GM12878 (cell line): ENCODE data around the gene CLIP2. TPM values are rescaled to one million over a fixed set of nuclear protein-coding genes. Genes with fewer than 3 reads are reported as not detected.
"Not testable (repeated sequence)": the region's sequence is repeated elsewhere in the genome, so short reads cannot be mapped to it uniquely, and the experiment has no call there.

Experiments
- ATAC-seq: fragments of 200-7000 bp; cut with Tn5 transposase; 3 replicates; pipeline ENCODE4 v1.9.1; 2020; ENCODE audit warnings: mild to moderate bottlenecking, moderate library complexity
- BruUV-seq: library from RNA; stranded (reverse); fragments of 400-500 nt; replicated peaks from 2 replicates; lab custom pipeline; 2021; lab: Mats Ljungman, UMichigan
- CTCF ChIA-PET: fragments of 300-600 bp; sonication (Branson Sonifier 250); formaldehyde crosslinking; extraction: SDS; loops from one replicate; lab custom pipeline; 2021; ENCODE audit warnings: inconsistent platforms; lab: Yijun Ruan, JAX
- POLR2A ChIA-PET: fragments of 350-600 bp; formaldehyde crosslinking; extraction: SDS; loops from one replicate; lab custom pipeline; 2021; ENCODE audit warnings: inconsistent platforms; lab: Charles Lee
- RAD21 ChIA-PET: fragments of 300-600 bp; sonication (Branson Sonifier 250); formaldehyde crosslinking; loops from one replicate; lab custom pipeline; 2023; ENCODE audit warnings: antibody characterized with exemption; ENCODE audit not compliant: unreplicated experiment; lab: Charles Lee
- SMC1A ChIA-PET: fragments of 300-600 bp; sonication (Branson Sonifier 250); formaldehyde crosslinking; loops from one replicate; lab custom pipeline; 2023; ENCODE audit not compliant: unreplicated experiment, uncharacterized antibody; lab: Charles Lee
- DNase-seq: peaks from one replicate; pipeline ENCODE4 v3.0.0-alpha.2; 2011; ENCODE audit warnings: low read depth, low spot score
- FAIRE-seq: peaks from 3 replicates; lab custom pipeline; 2011; peaks lifted over from hg19 to GRCh38; lab: Jason Lieb, UNC
- H2AFZ ChIP-seq: 2 replicates; pipeline ENCODE4 v1.6.0; 2011; ENCODE audit warnings: low read depth, low read length, control low read depth; ENCODE audit not compliant: control insufficient read depth
- H3K27ac ChIP-seq: 2 replicates; pipeline ENCODE4 v1.5.1; 2011; ENCODE audit warnings: control low read depth; ENCODE audit not compliant: control insufficient read depth, insufficient read depth
- H3K27me3 ChIP-seq, 2 experiments: replicated peaks in 1 of 2; 2 replicates each; pipeline versions ENCODE4 v1.6.0 to v1.6.1; 2011; ENCODE audit warnings: low read length in 1 of 2; ENCODE audit not compliant: control insufficient read depth in 2 of 2, insufficient read depth in 2 of 2
- H3K36me3 ChIP-seq, 2 experiments: 2 replicates each; pipeline ENCODE4 v1.5.1; 2011; ENCODE audit warnings: low read length in 1 of 2; ENCODE audit not compliant: control insufficient read depth in 2 of 2, insufficient read depth in 2 of 2
- H3K4me1 ChIP-seq: 2 replicates; pipeline ENCODE4 v1.6.1; 2011; ENCODE audit warnings: mild to moderate bottlenecking, low read length, moderate library complexity, mixed read lengths; ENCODE audit not compliant: control insufficient read depth, insufficient read depth
- H3K4me2 ChIP-seq: 2 replicates; pipeline ENCODE4 v1.6.0; 2011; ENCODE audit warnings: control low read depth; ENCODE audit not compliant: control insufficient read depth, insufficient read depth
- H3K4me3 ChIP-seq: fragments of 200-600 bp; sonication (generic); 2 replicates; pipeline ENCODE4 v1.5.1; 2016
- H3K79me2 ChIP-seq: 2 replicates; pipeline ENCODE4 v1.6.0; 2011; ENCODE audit warnings: low read length; ENCODE audit not compliant: control insufficient read depth, insufficient read depth
- H3K9ac ChIP-seq: 2 replicates; pipeline ENCODE4 v1.8.0; 2011; ENCODE audit warnings: low read length, control low read depth, mixed read lengths; ENCODE audit not compliant: control insufficient read depth, insufficient read depth
- H3K9me3 ChIP-seq: replicated peaks from 3 replicates; pipeline ENCODE4 v1.5.1; 2011; ENCODE audit warnings: mild to moderate bottlenecking, low read length; ENCODE audit not compliant: control insufficient read depth, insufficient read depth
- H4K20me1 ChIP-seq: 2 replicates; pipeline ENCODE4 v1.6.0; 2011; ENCODE audit not compliant: control insufficient read depth, insufficient read depth
- ATF7 ChIP-seq: fragments of 450-650 bp; IDR thresholded peaks from 2 replicates; pipeline ENCODE4 v1.6.1; 2016; ENCODE audit warnings: low read depth, mild to moderate bottlenecking
- EGR1 ChIP-seq, 2 experiments: IDR thresholded peaks; 1 replicate in 1 of 2; 2 replicates in 1 of 2; pipeline ENCODE4 v1.6.1; 2011 to 2012; ENCODE audit warnings: low read depth in 2 of 2, low read length in 2 of 2, borderline replicate concordance in 1 of 2, mild to moderate bottlenecking in 1 of 2, moderate library complexity in 1 of 2
- ETV6 ChIP-seq, 2 experiments: fragments of 450-650 bp in 1 of 2; IDR thresholded peaks in 1 of 2; conservative IDR thresholded peaks in 1 of 2; 2 replicates each; pipeline ENCODE4 v1.6.1; 2014; ENCODE audit warnings: antibody characterized with exemption in 1 of 2, borderline replicate concordance in 1 of 2, low read depth in 1 of 2, mild to moderate bottlenecking in 1 of 2, moderate library complexity in 1 of 2
- EZH2 ChIP-seq: IDR thresholded peaks from 2 replicates; pipeline ENCODE4 v1.6.1; 2012; ENCODE audit warnings: low read depth, mild to moderate bottlenecking, control low read depth, inconsistent platforms, low read length, borderline replicate concordance; ENCODE audit not compliant: control insufficient read depth
- NR2C2 ChIP-seq: IDR thresholded peaks from 2 replicates; pipeline ENCODE4 v1.6.1; 2011; ENCODE audit warnings: borderline replicate concordance, low read depth; ENCODE audit not compliant: control insufficient read depth, insufficient read length
- RFX5 ChIP-seq: IDR thresholded peaks from 2 replicates; pipeline ENCODE4 v1.6.1; 2011; ENCODE audit warnings: low read depth, low read length, improper control_type of control experiment
- WGBS: methylation state at CpG from one replicate; pipeline ENCODE4 v1.1.6; 2016; ENCODE audit warnings: low lambda C conversion rate; ENCODE audit not compliant: insufficient replicate concordance, insufficient coverage; ENCODE audit errors: missing lambda C conversion rate; 5-methylcytosine and 5-hydroxymethylcytosine counted together
- in situ Hi-C: fragments of 300-500 bp; cut with MboI; formaldehyde crosslinking; loops from 9 replicates; pipeline ENCODE4 v1.14.3; 2018; ENCODE audit warnings: mixed read lengths
- intact Hi-C: fragments of 100-400 bp; cut with micrococcal nuclease; formaldehyde crosslinking; loops from one replicate; pipeline ENCODE4 v1.14.2; 2022; ENCODE audit not compliant: unreplicated experiment
- polyA plus RNA-seq, 11 experiments: library from polyadenylated mRNA; depleted of rRNA in 4 of 11; unstranded in 6 of 11; stranded (reverse) in 5 of 11; fragments of >200 nt; fragmentation: Nextera tagmentation in 4 of 11; fragmentation: Illumina TruSeq in 1 of 11; extraction: Ambion mirVana in 4 of 11; extraction: Trizol in 1 of 11; gene quantifications; 1 replicate in 1 of 11; 2 replicates in 10 of 11; pipeline versions ENCODE4 v1.2.1 to v1.2.3, GENCODE V29; 2011 to 2016; ENCODE audit warnings: inconsistent platforms in 2 of 11, missing spikeins in 2 of 11, low read depth in 1 of 11
- total RNA-seq, 4 experiments: library from RNA; depleted of rRNA in 3 of 4; stranded (reverse); fragments of >200 nt in 3 of 4; fragmentation: Illumina TruSeq in 1 of 4; extraction: Trizol in 1 of 4; gene quantifications; 2 replicates each; pipeline versions ENCODE4 v1.2.1 to v1.2.3, GENCODE V29; 2013 to 2021
- TF ChIP-seq, protein P1 (sequence below): fragments of 450-650 bp; formaldehyde crosslinking; IDR thresholded peaks from 2 replicates; pipeline ENCODE4 v1.5.0; 2022; ENCODE audit warnings: mild to moderate bottlenecking, missing genetic modification characterization
- TF ChIP-seq, protein P2 (sequence below): fragments of 450-650 bp; IDR thresholded peaks from 2 replicates; pipeline ENCODE4 v1.6.1; 2016; ENCODE audit warnings: mild to moderate bottlenecking, moderate library complexity, borderline replicate concordance

The CLIP2 gene
- total and polyA plus RNA-seq, 10 of the 15 experiments (the other 5 are each of a cell fraction or from before 2014, with no cell fraction given), result 0.26 to 56.3 (median 21.0) TPM

DNA sequence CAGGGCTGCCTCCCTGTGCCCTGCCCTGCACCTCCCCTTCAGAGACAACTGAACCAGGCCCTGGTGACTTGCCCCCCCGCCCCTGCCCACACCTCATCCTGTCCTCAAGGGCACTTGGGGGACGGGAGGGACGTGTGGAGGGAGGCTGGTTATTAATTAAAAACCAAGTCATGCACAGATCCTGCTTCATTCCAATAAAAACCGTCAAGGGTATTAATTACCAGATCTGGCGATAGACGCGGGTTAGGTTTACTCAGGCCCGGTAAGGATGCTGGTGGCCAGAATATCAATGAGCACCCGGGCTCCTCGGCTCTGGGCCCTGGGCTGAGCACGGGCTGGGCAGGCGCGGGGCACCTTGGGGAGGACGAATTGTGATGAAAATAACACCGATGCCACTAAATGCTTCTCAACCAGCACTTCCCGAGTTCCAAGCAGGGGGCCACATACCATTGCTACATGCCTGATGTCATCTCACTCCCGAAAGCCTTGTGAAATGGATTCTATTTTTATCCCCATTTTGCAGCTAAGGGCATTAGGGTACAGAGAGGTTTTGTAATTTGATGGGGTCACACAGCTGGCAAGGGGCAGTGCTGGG, 140.0 kb downstream of the CLIP2 start (continued):
- TF ChIP-seq, protein P1, sequence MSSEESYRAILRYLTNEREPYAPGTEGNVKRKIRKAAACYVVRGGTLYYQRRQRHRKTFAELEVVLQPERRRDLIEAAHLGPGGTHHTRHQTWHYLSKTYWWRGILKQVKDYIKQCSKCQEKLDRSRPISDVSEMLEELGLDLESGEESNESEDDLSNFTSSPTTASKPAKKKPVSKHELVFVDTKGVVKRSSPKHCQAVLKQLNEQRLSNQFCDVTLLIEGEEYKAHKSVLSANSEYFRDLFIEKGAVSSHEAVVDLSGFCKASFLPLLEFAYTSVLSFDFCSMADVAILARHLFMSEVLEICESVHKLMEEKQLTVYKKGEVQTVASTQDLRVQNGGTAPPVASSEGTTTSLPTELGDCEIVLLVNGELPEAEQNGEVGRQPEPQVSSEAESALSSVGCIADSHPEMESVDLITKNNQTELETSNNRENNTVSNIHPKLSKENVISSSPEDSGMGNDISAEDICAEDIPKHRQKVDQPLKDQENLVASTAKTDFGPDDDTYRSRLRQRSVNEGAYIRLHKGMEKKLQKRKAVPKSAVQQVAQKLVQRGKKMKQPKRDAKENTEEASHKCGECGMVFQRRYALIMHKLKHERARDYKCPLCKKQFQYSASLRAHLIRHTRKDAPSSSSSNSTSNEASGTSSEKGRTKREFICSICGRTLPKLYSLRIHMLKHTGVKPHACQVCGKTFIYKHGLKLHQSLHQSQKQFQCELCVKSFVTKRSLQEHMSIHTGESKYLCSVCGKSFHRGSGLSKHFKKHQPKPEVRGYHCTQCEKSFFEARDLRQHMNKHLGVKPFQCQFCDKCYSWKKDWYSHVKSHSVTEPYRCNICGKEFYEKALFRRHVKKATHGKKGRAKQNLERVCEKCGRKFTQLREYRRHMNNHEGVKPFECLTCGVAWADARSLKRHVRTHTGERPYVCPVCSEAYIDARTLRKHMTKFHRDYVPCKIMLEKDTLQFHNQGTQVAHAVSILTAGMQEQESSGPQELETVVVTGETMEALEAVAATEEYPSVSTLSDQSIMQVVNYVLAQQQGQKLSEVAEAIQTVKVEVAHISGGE, result no peak
- TF ChIP-seq EGR1 (IDR thresholded peaks at IDR 0.05; ENCODE audit: borderline replicate concordance in 1 of 2, low read depth in 2 of 2, low read length in 2 of 2) (no peak), RFX5 (no peak), NR2C2 (no peak), ETV6 (conservative IDR thresholded peaks at IDR 0.05 in 1 of 2, IDR thresholded peaks at IDR 0.05 in 1 of 2; ENCODE audit: borderline replicate concordance in 1 of 2, low read depth in 1 of 2) (no peak), ATF7 (no peak), EZH2 (no peak)
- TF ChIP-seq, protein P2, sequence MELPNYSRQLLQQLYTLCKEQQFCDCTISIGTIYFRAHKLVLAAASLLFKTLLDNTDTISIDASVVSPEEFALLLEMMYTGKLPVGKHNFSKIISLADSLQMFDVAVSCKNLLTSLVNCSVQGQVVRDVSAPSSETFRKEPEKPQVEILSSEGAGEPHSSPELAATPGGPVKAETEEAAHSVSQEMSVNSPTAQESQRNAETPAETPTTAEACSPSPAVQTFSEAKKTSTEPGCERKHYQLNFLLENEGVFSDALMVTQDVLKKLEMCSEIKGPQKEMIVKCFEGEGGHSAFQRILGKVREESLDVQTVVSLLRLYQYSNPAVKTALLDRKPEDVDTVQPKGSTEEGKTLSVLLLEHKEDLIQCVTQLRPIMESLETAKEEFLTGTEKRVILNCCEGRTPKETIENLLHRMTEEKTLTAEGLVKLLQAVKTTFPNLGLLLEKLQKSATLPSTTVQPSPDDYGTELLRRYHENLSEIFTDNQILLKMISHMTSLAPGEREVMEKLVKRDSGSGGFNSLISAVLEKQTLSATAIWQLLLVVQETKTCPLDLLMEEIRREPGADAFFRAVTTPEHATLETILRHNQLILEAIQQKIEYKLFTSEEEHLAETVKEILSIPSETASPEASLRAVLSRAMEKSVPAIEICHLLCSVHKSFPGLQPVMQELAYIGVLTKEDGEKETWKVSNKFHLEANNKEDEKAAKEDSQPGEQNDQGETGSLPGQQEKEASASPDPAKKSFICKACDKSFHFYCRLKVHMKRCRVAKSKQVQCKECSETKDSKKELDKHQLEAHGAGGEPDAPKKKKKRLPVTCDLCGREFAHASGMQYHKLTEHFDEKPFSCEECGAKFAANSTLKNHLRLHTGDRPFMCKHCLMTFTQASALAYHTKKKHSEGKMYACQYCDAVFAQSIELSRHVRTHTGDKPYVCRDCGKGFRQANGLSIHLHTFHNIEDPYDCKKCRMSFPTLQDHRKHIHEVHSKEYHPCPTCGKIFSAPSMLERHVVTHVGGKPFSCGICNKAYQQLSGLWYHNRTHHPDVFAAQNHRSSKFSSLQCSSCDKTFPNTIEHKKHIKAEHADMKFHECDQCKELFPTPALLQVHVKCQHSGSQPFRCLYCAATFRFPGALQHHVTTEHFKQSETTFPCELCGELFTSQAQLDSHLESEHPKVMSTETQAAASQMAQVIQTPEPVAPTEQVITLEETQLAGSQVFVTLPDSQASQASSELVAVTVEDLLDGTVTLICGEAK, result no peak

DNA sequence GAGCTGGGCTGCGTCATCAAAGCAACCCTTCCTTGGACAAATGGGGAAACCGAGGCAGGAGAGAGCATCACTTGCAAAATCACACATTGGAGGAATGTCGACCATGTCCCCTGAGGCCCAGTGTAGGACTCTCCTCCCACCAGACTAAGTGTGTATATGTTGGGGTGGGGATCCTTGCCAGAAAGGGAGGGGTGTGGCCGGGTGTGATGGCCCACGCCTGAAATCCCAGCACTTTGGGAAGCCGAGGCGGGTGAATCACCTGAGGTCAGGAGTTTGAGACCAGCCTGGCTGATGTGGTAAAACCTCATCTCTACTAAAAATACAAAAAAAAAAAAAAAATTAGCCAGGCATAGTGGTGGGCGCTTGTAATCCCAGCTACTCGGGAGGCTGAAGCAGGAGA, 141.2 kb downstream of the CLIP2 start:
- H3K27me3 ChIP-seq, RAD21 ChIA-PET, ATAC-seq, H4K20me1 ChIP-seq, H3K79me2 ChIP-seq, FAIRE-seq, H3K4me1 ChIP-seq, H2AFZ ChIP-seq, BruUV-seq, POLR2A ChIA-PET, DNase-seq, H3K27ac ChIP-seq, CTCF ChIA-PET, H3K4me2 ChIP-seq, SMC1A ChIA-PET, H3K4me3 ChIP-seq, H3K9ac ChIP-seq, H3K9me3 ChIP-seq, intact Hi-C loops, H3K36me3 ChIP-seq: not testable (repeated sequence)
- in situ Hi-C loops, result loop anchor here (25.0 kb wide), 1 partner anchor 132 kb away; no protein-coding TSS in a partner anchor
- WGBS, result 45% methylated on average over 9 of the region's 9 CpGs
